IPS-20b (cell line): ENCODE measurements around the gene HEYL.
A peak's percentile ranks its signal among the peaks of the same experiment; 100 is the strongest.

Experiments used
- H3K27ac ChIP-seq: one replicate; pipeline ENCODE4 v1.5.1; 2013; ENCODE audit warnings: low read length
- H3K27me3 ChIP-seq: 2 replicates; pipeline ENCODE4 v1.6.1; 2013; ENCODE audit warnings: mild to moderate bottlenecking, low read length, inconsistent platforms; ENCODE audit not compliant: insufficient read depth
- H3K36me3 ChIP-seq: 2 replicates; pipeline ENCODE4 v1.6.1; 2013; ENCODE audit warnings: low read depth, mild to moderate bottlenecking, inconsistent platforms, low read length, moderate library complexity; ENCODE audit not compliant: insufficient read depth
- H3K4me1 ChIP-seq: 2 replicates; pipeline ENCODE4 v1.6.1; 2013; ENCODE audit warnings: mild to moderate bottlenecking, control low read depth, inconsistent platforms, low read length, moderate library complexity; ENCODE audit not compliant: insufficient read depth
- H3K4me3 ChIP-seq: 2 replicates; pipeline ENCODE4 v1.5.1; 2013; ENCODE audit warnings: mild to moderate bottlenecking, low read length, inconsistent platforms
- H3K9ac ChIP-seq: 2 replicates; pipeline ENCODE4 v1.6.1; 2013; ENCODE audit warnings: low read depth, mild to moderate bottlenecking, inconsistent platforms, low read length, moderate library complexity
- H3K9me3 ChIP-seq: 2 replicates; pipeline ENCODE4 v1.6.1; 2013; ENCODE audit warnings: mild to moderate bottlenecking, low read depth, low read length, inconsistent platforms; ENCODE audit not compliant: insufficient read depth

HEYL gene

GRCh38 chr1:39649636-39650185 is 10.3 kb upstream of the HEYL start:
- peaks cover 73% of the 10 kb centered on the region for H3K27me3 ChIP-seq
- H3K9ac ChIP-seq: no peak overlapping the region
- H3K4me3 ChIP-seq: no peak overlapping the region
- no peaks in the 10 kb centered on the region for H3K36me3 ChIP-seq
- H3K4me1 ChIP-seq: peaks cover 5% of the 10 kb centered on the region; the same call in 1 of the 2 replicates
- no peaks in the 10 kb centered on the region for H3K9me3 ChIP-seq
- H3K27ac ChIP-seq: no peak overlapping the region

GRCh38 chr1:39648496-39648895 is 9.1 kb upstream of the HEYL start:
- Histone ChIP-seq H3K4me1 (peaks cover 5% of the 10 kb centered on the region; the same call in 1 of the 2 replicates), H3K27me3 (peaks cover 73% of the 10 kb centered on the region), H3K27ac (no peak overlapping the region), H3K9ac (no peak overlapping the region), H3K4me3 (no peak overlapping the region), H3K36me3 (no peaks in the 10 kb centered on the region), H3K9me3 (no peaks in the 10 kb centered on the region)

- Histone ChIP-seq H3K9ac (no peak overlapping the region), H3K27me3 (peaks cover 79% of the 10 kb centered on the region), H3K36me3 (no peaks in the 10 kb centered on the region), H3K4me1 (peaks cover 5% of the 10 kb centered on the region; the same call in 1 of the 2 replicates), H3K27ac (no peak overlapping the region), H3K4me3 (no peak overlapping the region), H3K9me3 (no peaks in the 10 kb centered on the region)
Measured at GRCh38 chr1:39647247-39647646, 7.8 kb upstream of the HEYL start.

GRCh38 chr1:39646232-39647081 is 7.0 kb upstream of the HEYL start:
- Histone ChIP-seq H3K9ac (no peak overlapping the region), H3K4me1 (peaks cover 5% of the 10 kb centered on the region; the same call in 1 of the 2 replicates), H3K27me3 (peaks cover 82% of the 10 kb centered on the region), H3K27ac (no peak overlapping the region), H3K9me3 (no peaks in the 10 kb centered on the region), H3K36me3 (no peaks in the 10 kb centered on the region), H3K4me3 (no peak overlapping the region)

GRCh38 chr1:39645411-39646043 is 6.1 kb upstream of the HEYL start:
- no peak overlapping the region for H3K4me3 ChIP-seq
- H3K27ac ChIP-seq: no peak overlapping the region
- H3K9ac ChIP-seq: no peak overlapping the region
- H3K9me3 ChIP-seq: no peaks in the 10 kb centered on the region
- H3K4me1 ChIP-seq: peaks cover 5% of the 10 kb centered on the region; the same call in 1 of the 2 replicates
- H3K27me3 ChIP-seq: peaks cover 82% of the 10 kb centered on the region
- H3K36me3 ChIP-seq: no peaks in the 10 kb centered on the region

- Histone ChIP-seq H3K4me3 (no peak overlapping the region), H3K4me1 (peaks cover 5% of the 10 kb centered on the region; the same call in 1 of the 2 replicates), H3K9me3 (no peaks in the 10 kb centered on the region), H3K36me3 (no peaks in the 10 kb centered on the region), H3K27ac (no peak overlapping the region), H3K27me3 (peaks cover 87% of the 10 kb centered on the region), H3K9ac (no peak overlapping the region)
Measured at GRCh38 chr1:39643705-39644104, 4.3 kb upstream of the HEYL start.

GRCh38 chr1:39642796-39643195 is 3.4 kb upstream of the HEYL start:
- H3K9ac ChIP-seq: no peak overlapping the region
- H3K9me3 ChIP-seq: no peaks in the 10 kb centered on the region
- no peaks in the 10 kb centered on the region for H3K36me3 ChIP-seq
- no peak overlapping the region for H3K4me3 ChIP-seq
- peaks cover 87% of the 10 kb centered on the region for H3K27me3 ChIP-seq
- no peak overlapping the region for H3K27ac ChIP-seq
- peaks cover 5% of the 10 kb centered on the region; the same call in 1 of the 2 replicates for H3K4me1 ChIP-seq

- no peak overlapping the region for H3K9ac ChIP-seq
- H3K9me3 ChIP-seq: no peaks in the 10 kb centered on the region
- H3K27me3 ChIP-seq: peaks cover 90% of the 10 kb centered on the region
- no peak overlapping the region for H3K27ac ChIP-seq
- peaks cover under 1% of the 10 kb centered on the region; the same call in 1 of the 2 replicates for H3K4me1 ChIP-seq
- H3K36me3 ChIP-seq: no peaks in the 10 kb centered on the region
- H3K4me3 ChIP-seq: no peak overlapping the region
Measured at GRCh38 chr1:39640861-39641260, 1.4 kb upstream of the HEYL start.

- Histone ChIP-seq H3K9ac (no peak overlapping the region), H3K27me3 (peaks cover 90% of the 10 kb centered on the region), H3K9me3 (no peaks in the 10 kb centered on the region), H3K27ac (no peak overlapping the region), H3K36me3 (no peaks in the 10 kb centered on the region), H3K4me3 (peak overlapping the region; percentile 69; the same call in 1 of the 2 replicates), H3K4me1 (peaks cover 7% of the 10 kb centered on the region; the same call in 1 of the 2 replicates)
Measured at GRCh38 chr1:39638965-39639304, 508 bp downstream of the HEYL start.

- Histone ChIP-seq H3K9ac (no peak overlapping the region), H3K4me1 (peaks cover 7% of the 10 kb centered on the region; the same call in 1 of the 2 replicates), H3K9me3 (no peaks in the 10 kb centered on the region), H3K4me3 (no peak overlapping the region), H3K36me3 (no peaks in the 10 kb centered on the region), H3K27ac (no peak overlapping the region), H3K27me3 (peaks cover 89% of the 10 kb centered on the region)
Measured at GRCh38 chr1:39637361-39637760, 2.1 kb downstream of the HEYL start.

GRCh38 chr1:39635871-39636210 is 3.6 kb downstream of the HEYL start:
- Histone ChIP-seq H3K27me3 (peaks cover 95% of the 10 kb centered on the region), H3K4me3 (no peak overlapping the region), H3K9ac (no peak overlapping the region)

More at GRCh38 chr1:39635871-39636210, 3.6 kb downstream of the HEYL start:
- H3K36me3 ChIP-seq: no peaks in the 10 kb centered on the region
- H3K4me1 ChIP-seq: peaks cover 7% of the 10 kb centered on the region; the same call in 1 of the 2 replicates
- H3K9me3 ChIP-seq: no peaks in the 10 kb centered on the region
- no peak overlapping the region for H3K27ac ChIP-seq
